ENCODE measurements around the gene ZBP1.

ZBP1 gene

GRCh38 chr20:57653910-57654309 is 33.7 kb upstream of the ZBP1 start:
- H3K27ac ChIP-seq, result peak overlapping the region; percentile 99; the same call in 1 of the 2 replicates

DNA sequence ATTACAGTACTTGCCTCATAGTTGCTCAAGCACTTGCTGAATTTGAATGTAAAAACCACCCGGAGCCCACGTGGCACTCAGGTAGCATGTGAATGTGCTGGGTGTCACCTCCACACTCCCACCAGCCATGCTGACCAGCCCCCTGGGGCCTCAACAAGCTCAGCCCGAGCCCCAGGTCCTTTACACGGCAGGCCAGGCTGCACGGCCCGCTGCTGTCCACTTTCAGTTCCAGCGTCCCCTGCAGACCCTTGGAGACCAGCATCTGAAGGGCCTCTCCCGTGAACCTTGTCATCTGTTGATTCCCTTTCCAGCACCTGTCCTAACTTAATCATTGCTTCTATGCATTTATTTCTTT is 33.3 kb upstream of the ZBP1 start:
- TF ChIP-seq, protein P1, sequence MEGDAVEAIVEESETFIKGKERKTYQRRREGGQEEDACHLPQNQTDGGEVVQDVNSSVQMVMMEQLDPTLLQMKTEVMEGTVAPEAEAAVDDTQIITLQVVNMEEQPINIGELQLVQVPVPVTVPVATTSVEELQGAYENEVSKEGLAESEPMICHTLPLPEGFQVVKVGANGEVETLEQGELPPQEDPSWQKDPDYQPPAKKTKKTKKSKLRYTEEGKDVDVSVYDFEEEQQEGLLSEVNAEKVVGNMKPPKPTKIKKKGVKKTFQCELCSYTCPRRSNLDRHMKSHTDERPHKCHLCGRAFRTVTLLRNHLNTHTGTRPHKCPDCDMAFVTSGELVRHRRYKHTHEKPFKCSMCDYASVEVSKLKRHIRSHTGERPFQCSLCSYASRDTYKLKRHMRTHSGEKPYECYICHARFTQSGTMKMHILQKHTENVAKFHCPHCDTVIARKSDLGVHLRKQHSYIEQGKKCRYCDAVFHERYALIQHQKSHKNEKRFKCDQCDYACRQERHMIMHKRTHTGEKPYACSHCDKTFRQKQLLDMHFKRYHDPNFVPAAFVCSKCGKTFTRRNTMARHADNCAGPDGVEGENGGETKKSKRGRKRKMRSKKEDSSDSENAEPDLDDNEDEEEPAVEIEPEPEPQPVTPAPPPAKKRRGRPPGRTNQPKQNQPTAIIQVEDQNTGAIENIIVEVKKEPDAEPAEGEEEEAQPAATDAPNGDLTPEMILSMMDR (conservative IDR thresholded peaks at IDR 0.05), result no peak
- H3K27ac ChIP-seq, result peak overlapping the region; percentile 99; the same call in 1 of the 2 replicates

More at GRCh38 chr20:57653910-57654309, 33.7 kb upstream of the ZBP1 start:
- TF ChIP-seq, protein P1 (conservative IDR thresholded peaks at IDR 0.05), result no peak

DNA sequence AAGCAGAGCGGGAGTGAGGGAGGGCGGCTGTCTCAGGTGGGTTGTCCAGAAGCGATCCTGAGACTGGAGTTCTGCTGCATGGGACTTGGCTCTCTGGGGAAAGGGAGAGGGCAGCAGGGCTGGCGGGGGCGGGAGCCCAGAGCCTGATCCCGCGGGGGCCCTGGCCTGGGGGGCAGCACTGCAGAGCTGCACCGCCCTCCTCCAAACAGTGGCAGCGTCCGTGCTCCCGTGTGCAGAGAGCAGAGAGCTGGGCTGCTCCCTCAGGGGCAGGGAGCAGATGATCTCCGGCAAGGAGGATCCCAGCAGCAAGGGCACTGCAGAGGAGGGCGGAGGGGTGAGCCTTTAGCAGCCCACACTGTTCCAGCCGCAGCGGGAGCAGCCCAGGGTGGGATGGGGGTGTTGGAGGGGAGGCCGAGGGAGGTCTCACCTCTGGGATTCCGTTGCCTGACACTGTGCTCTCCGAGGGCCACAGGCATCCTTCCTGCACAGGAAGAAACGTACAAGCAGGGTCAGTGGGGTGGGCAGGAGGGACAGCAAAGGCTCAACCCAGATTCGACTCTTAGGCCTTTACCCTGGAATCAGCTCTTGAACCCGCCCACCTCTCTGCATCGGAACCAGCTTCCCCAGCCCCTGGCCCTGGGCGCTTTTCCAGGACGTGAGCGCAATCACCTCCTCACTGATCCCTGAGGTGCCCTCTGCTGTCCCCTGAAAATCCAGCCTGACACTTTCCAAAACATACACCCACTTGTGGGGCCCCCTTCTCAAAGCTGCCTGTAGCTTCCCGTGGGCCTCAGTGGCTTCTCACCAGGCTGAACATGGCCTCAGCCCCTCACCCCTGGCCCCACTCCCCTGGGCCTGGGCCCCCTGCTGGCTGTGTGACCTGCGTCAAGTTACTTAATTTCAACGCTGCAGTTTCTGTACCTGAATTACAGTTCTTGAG is 32.6 kb upstream of the ZBP1 start:
- peak overlapping the region; percentile 99; the same call in 1 of the 2 replicates for H3K27ac ChIP-seq

GRCh38 chr20:57651881-57652605 is 31.8 kb upstream of the ZBP1 start:
- TF ChIP-seq, protein P1 (conservative IDR thresholded peaks at IDR 0.05), result no peak
- peak overlapping the region; percentile 99; the same call in 1 of the 2 replicates for H3K27ac ChIP-seq

More for the DNA sequence above, 32.6 kb upstream of the ZBP1 start:
- TF ChIP-seq, protein P1 (conservative IDR thresholded peaks at IDR 0.05), result no peak

GRCh38 chr20:57650756-57651483 is 30.7 kb upstream of the ZBP1 start:
- TF ChIP-seq, protein P1 (conservative IDR thresholded peaks at IDR 0.05), result no peak
- peak overlapping the region; percentile 31; the same call in 1 of the 2 replicates for H3K27ac ChIP-seq

GRCh38 chr20:57650266-57650665 is 30.0 kb upstream of the ZBP1 start:
- TF ChIP-seq, protein P1 (conservative IDR thresholded peaks at IDR 0.05), result no peak
- H3K27ac ChIP-seq, result peak overlapping the region; percentile 31; the same call in 1 of the 2 replicates
